GM21576 (cell line): ENCODE results near the gene AKT3.
"Not testable (repeated sequence)": the region's sequence is repeated elsewhere in the genome, so short reads cannot be mapped to it uniquely, and the experiment has no call there.

Source experiments
- ATAC-seq: cut with Tn5 transposase; IDR thresholded peaks from one replicate; pipeline ENCODE4 v1.9.1; 2021; ENCODE audit warnings: mild to moderate bottlenecking, moderate library complexity; ENCODE audit not compliant: unreplicated experiment

Gene AKT3

DNA sequence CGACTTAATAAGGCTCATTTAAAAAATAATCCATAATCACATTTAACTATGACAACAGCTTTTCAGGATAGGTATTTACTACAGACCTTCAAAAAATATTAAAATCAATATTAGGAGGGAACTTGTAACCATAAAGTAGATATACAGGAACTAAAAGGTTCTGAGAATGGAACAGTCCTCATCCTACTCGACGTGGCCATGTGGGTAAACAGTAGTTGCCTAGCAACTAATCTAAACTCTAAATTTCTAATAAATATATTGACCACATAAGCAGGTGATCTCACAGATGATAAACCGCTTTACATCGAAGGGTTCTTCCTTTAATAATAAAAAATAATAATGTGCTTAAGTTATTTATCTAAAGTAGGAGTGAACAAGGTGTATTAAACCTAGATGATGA lies 7.9 kb downstream of the AKT3 start:
- ATAC-seq: no peak

DNA sequence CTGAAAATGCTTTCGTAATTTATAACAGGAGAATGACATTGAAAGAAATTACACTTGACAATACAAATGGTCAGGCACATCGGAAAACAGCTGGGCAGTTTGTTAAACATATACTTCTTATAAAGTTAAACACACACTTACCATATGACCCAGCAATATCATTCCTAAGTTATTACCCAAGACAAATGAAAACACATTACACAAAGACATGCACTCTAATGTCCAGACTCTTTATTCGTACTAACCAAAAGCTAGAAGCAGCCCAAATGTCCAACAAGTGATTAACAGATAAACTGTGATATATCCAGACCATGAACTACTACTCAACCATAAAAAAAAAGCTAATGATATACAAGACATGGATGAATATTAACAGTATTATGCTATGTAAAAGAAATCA lies 8.5 kb downstream of the AKT3 start:
- no peak for ATAC-seq

DNA sequence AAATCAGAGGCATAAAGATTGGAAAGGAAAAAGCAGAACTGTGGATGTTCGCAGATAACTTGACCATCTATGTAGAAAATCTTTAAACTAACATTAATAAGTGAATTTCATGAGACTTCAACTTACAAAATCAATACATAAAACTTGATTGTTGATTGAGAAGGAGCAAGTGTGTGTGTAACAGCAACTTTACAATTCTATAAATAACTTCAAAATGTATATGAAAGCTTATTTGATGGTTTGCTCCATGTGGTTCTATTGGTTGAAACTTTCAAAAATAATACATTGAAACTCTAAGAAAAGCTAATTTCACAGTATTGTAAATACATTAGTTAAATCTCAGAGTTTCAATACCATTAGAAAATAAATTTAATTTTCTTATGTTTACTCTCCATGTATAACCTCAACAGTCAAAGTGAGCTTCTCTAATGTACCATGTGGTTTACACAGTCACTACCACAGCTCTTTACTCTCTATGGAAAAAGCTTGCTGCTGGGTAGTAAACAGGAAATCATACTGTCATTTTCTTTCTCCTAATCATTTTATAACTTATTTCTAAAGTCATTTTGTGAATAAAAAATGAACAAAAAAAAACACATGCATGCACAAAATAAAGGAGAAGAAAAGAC lies 12.0 kb downstream of the AKT3 start:
- peak; percentile 82 for ATAC-seq

DNA sequence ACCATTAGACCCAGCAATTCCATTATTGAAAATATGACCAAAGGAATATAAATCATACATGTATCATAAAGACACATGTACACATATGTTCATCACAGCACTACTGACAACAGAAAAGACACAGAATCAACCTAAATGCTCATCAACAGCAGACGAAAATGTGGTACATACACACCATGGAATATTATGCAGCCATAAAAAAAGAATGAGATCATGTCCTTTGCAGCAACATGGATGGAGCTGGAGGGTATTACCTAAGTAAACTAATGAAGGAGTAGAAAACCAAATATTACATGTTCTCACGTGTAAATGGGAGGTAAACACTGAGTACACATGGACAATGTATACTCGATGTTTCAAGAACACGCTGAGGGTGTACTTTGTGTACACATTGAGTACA lies 15.9 kb downstream of the AKT3 start:
- no peak for ATAC-seq

DNA sequence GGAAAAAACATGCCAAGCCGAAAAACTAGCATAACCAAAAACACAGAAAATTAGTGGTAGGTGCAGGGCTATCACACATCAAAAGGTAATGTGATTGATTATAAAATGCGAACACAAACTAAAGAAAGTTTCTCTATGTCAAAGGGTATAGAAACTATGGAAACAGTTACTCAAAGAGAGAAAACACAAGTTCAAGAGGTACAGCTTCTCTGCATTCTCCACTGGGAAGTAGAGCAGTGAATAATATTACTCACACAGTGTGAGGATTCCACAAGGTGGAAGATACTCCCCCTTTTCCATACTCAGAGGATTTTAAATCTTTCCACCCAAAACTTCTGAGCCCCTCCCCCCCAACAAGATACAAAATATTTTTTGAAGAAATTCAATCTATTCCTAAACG lies 18.6 kb downstream of the AKT3 start:
- ATAC-seq: no peak

DNA sequence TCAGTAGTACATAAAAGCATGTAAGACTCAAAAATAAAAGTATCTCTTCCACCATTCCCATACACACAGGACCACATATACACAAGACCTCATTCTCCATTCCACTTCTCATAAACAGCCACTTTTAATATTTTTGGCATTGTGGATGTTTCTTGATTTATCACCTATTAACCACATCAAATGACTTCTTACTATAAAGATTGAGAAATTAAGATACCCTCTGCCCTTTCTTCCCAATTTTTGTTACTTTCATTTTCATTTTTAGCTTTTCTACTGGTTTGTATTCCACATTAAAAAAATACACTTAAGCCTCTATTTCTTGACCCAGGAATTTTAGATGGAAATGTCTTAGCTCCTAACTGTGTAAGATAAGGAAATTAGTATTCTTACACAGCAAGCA lies 22.8 kb downstream of the AKT3 start:
- ATAC-seq: no peak

DNA sequence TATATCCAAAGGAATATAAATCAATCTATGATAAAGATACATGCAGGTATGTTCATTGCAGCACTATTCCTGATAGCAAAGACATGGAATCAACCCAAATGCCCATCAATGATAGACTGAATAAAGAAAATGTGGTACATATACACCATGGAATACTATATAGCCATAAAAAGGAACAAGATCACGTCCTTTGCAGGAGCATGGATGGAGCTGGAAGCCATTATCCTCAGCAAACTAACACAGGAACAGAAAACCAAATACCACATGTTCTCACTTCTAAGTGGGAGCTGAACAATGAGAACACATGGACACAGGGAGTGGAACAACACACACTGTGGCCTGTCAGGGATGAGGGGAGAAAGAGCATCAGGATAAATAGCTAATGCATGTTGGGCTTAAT lies 25.1 kb downstream of the AKT3 start:
- not testable (repeated sequence) for ATAC-seq

DNA sequence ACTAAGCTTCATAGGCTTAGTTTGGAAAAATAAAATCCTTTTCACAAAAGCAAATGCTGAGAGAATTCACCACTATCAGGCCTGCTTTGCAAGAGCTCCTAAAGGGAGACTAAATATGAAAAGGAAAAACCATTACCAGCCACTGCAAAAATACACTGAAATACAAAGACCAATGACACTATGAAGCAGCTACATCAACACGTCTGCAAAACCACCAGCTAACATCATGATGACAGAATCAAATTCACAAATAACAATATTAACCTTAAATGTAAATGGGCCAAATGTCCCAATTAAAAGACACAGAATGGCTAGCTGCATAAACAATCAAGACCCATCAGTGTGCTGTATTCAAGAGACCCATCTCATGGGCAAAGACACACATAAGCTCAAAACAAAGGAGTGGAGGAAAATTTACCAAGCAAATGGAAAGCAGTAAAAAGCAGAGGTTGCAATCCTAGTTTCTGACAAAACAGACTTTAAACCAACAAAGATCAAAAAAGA lies 28.8 kb downstream of the AKT3 start:
- no peak for ATAC-seq

DNA sequence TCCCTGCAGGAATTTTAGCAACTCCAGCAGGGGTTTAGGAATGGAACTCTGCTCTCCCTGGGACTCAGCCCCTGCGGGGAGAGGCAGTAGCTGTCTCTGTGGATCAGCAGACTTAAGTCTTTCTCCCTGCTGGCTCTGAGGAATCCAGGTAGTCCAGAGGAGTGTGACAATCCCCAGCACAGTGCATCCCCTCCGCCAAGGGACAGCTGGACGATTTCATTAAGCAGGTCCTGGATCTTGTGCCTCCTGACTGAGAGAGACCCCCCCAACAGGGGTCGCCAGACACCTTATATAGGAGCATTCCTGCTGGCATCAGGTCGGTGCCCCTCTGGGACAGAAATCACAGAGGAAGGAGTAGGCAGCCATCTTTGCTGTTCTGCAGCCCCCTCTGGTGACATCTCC lies 30.6 kb downstream of the AKT3 start:
- no peak for ATAC-seq

DNA sequence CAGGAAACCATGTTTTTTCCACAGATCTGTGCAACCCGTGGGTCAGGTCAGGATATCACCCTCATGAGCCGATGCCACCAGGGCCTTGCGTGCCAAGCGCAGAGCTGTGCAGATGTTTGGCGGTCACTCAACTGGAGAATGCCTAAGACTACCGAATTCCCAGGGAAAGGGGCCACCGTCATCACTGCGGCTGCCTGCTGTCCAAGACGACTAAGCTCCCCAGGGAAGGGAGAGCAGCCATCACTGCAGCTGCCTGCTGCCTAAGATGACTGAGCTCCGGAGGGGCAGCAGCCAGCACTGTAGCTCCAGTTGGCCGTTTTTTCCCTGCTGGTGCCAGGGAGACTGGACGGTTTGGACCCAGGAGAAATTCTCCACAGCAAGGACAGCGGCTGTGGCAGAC lies 31.1 kb downstream of the AKT3 start:
- no peak for ATAC-seq

DNA sequence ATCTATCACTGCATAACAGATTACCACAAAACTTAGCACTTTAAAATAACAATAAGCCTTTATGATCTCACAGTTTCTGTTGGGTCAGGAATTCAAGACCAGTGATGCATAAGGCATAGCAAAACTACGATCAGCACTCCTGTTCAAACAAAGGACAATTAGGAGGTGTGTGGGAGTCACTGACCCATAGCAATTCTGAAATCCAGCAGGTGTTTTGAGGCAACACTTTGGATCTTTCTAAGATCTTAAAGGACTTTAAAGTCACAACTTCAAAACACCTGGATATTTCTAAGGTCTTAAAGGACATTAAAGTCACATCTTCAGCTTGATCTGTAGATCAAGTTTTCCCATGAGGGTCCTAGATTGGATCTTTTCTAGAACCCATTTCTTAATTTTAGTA lies 35.3 kb downstream of the AKT3 start:
- no peak for ATAC-seq

DNA sequence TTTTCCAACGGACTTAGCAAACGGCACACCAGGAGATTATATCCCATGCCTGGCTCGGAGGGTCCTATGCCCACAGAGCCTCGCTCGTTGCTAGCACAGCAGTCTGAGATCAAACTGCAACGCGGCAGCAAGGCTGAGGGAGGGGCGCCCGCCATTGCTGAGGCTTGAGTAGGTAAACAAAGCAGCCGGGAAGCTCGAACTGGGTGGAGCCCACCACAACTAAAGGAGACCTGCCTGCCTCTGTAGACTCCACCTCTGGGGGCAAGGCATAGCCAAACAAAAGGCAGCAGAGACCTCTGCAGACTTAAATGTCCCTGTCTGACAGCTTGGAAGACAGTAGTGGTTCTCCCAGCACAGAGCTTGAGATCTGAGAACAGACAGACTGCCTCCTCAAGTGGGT lies 42.7 kb downstream of the AKT3 start:
- ATAC-seq: not testable (repeated sequence)

DNA sequence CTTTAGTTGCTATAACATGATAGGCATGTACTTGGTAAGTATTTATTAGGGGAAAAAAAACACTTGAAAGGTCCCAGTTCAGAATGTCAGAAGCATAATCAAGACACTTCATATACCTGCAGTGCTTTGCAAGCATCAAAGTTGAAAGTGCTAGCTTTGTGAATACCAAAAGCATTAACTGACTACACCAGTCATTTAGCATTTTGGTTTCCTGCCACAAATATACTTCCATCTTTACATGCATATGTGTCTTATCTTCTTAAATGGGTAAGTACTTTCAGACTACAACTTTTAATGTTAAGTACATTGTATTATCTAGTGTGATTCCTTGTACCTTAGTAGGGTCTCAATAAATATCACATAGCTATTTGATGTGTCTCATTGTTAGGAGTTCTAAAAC lies 43.7 kb downstream of the AKT3 start:
- no peak for ATAC-seq

DNA sequence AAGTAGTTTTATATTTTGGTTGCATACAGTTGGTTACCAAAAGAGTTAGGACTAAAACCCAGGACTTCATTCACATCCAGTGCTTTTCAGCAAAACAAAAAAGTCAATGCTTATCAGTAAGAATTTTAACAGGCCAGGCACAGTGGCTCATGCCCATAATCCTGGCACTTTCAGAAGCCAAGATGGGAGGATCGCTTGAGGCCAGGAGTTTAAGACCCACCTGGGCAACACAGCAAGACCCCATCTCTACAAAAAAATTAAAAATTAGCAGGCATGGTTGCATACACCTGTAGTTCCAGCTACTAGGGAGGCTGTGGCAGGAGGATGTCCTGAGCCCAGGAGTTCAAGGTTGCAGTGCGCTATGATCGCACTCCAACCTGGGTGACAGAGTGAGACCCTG lies 47.3 kb downstream of the AKT3 start:
- ATAC-seq: no peak

DNA sequence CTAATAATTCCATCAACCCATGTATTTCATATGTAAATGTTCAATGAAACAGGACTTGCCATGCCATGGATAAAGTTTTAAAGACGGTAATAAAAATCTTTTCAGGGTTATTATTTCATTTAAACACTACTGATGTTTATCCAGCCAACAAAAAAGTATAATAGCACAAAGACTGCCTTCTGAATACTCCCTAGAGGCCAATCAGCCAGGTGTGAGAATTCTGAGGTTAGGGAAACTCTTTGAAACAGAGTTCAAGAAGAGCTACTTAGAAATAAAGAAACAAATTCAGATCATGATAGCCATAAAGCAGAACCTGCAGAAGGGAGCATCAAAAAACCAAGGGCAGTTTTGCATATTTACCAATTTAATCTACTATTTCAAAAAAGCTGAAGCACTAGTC lies 48.7 kb downstream of the AKT3 start:
- ATAC-seq: no peak

DNA sequence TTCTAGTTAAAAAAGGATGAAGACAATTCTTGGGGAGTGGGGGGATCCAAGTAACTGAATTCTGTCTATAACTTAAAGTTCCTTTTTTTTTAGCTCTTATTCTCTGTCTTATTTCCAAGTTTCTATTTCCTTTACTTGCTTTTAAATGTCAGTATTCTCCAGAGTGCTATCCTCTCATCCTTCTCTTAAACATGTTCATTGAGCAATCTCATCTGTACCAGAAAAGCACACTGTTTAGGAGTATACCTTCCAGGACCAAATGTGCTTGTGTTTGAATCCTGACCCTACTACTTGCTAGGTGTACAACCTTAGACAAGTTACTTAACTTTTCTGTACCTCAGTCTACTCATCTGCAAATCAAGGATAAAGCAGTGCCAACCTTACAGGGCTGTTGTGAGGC lies 50.1 kb downstream of the AKT3 start:
- no peak for ATAC-seq

DNA sequence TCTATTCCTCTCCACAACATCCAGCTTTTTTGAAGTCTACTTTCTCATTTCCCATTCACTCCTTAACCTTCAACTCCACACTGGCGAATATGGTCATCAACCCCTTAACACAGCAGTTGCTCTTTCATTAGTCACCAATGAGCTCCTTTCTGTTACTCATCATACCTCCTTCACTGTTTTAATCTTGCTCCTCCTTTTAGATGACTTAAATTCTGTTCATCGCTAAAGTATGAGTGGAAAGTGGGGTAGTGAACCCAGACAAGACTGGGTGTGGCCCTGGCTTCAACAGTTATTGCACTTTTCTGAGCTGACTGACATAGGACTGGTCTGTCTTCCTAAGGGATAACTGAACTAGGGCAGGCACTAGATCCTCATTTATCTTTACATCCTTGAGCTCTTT lies 51.3 kb downstream of the AKT3 start:
- no peak for ATAC-seq

DNA sequence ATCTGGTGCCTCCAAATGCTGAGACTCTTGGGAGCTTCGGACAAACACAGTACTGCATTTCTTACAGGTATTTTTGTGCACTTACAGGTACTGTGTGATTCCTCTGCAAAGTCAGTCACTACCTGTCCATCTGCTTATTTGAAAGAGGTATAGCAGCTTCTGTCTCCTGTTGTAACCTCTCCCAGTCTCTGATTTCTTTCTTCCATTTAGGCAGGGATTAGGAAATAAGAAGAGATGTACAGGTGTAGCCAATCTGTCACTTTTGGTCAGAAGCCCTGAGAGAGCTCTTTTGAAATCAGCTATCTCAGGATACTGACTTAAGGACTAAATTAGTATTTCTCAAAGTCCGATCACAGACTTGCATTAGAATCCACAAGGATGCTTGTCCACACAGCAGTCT lies 54.0 kb downstream of the AKT3 start:
- no peak for ATAC-seq

DNA sequence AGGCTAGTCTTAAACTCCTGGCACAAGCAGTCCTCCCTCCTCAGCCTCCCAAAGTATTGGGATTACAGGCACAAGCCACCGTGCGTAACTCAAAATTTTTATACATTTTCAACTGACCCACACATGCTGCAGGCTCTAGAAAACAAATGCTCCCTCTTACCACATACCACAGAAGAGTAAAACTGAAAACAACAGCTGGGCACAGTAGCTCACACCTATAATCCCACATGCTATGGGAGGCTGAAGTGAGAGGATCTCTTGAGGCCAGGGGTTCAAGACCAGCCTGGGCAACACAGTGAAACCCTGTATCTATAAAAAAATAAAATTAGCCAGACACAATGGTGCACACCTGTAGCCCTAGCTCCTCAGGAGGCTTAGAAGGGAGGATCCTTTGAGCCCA lies 56.7 kb downstream of the AKT3 start:
- peak; percentile 53 for ATAC-seq

DNA sequence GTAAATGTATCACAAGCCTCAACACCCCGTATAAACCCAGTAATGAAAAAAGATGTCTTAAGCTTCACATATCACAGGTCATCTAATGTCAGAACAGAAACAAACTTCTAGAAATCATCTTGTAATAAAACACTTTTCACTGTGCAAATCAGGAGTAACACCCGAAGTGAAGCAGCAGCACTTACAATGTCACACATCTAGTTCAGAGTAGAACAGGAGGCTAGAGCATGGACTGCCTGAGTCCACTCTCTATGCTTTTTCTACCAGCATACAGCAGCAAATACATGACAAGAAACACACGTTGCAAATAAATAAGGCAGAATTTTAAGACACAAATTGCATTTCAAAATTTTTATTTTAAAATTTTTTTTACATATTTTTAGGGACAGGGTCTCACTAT lies 57.2 kb downstream of the AKT3 start:
- no peak for ATAC-seq

DNA sequence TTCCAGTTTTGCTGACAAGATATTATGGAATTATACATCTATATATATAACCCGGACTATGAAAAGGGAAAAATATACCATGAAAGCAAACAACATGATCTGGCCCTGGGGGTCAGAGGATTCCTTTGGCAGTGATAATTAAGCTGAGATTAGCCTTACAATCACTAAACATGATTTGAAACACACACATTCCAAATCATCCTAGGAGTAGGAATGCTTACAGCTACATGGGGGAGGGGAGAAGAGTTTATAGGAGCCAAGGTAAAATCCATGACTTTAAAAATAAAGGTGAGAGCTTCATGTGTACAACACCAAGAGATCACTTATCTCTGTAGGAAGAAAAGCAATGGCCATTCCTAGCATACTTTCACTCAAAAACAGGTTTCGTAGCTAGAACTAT lies 57.6 kb downstream of the AKT3 start:
- no peak for ATAC-seq

DNA sequence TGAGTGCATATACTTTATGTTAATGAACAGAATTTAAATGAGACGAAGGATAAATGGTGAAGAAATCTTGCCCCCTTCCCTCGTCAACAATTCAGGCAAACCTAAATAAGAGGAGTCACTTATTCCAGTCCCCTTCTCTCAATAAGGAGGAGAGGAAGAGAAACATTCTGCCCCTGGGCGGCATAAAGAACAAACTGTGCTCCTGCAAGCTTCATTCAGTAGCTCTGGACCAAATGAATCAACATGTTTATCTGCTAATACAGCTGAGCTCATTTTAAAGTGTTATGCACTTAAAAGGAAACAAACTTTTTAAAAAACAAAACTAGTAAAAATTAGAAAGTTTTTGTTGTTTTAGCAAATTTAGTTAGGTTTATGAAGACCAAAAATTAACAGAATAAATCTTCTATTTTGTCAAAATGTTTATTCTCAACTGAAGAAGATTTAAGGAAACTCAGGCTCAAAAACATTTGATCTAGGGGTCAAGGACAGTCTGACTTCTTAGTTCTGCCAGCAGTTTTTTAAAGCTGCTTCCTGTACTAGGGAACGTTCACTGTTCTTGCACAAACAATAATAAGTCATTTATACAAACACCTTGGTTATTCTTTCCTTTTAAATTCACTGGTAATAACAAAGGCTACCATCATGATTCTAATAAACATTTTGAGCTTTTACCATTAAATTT lies 58.3 kb downstream of the AKT3 start:
- no peak for ATAC-seq

DNA sequence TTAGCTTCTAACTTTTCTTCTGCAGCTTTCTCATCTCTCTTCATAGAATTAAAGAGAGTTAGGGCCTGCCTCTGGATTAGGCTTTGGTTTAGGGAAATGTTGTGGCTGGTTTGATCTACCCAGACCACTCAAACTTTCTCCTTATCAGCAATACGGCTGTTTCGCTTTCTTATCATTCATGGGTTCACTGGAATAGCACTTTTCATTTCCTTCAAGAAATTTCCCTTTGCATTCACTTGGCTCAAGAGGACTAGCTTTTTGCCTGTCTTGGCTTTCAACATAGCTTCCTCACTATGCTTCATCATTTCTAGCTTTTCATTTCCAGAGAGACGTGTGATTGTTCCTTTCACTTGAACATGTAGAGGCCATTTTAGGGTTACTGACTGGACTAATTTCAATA lies 59.6 kb downstream of the AKT3 start:
- ATAC-seq: no peak
